Measurements from ENCODE around the gene OSBPL8.

DNA sequence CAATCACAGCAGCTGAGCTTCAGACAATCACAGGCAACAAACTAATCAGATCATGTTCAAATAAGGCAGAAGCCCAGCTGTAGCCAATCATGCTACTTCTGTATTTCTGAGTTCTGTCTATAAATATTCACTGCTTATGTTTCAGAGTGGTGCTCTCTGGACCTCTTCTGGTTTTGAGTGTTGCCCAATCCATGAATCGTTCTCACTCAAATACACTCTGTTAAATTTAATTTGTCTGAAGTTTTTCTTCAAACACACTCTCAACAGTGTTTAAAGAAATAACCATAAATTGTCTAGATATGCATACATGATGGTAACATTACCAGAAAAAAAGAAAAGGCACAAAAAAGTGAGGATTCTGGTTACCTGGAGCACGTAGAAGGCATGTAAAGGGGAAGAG lies 133.4 kb downstream of the OSBPL8 start:
- TF ChIP-seq, protein P1, sequence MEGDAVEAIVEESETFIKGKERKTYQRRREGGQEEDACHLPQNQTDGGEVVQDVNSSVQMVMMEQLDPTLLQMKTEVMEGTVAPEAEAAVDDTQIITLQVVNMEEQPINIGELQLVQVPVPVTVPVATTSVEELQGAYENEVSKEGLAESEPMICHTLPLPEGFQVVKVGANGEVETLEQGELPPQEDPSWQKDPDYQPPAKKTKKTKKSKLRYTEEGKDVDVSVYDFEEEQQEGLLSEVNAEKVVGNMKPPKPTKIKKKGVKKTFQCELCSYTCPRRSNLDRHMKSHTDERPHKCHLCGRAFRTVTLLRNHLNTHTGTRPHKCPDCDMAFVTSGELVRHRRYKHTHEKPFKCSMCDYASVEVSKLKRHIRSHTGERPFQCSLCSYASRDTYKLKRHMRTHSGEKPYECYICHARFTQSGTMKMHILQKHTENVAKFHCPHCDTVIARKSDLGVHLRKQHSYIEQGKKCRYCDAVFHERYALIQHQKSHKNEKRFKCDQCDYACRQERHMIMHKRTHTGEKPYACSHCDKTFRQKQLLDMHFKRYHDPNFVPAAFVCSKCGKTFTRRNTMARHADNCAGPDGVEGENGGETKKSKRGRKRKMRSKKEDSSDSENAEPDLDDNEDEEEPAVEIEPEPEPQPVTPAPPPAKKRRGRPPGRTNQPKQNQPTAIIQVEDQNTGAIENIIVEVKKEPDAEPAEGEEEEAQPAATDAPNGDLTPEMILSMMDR (IDR thresholded peaks at IDR 0.05 in 4 of 5, conservative IDR thresholded peaks at IDR 0.05 in 1 of 5), result no peak
- TF ChIP-seq POLR2A (IDR thresholded peaks at IDR 0.05), result no peak
